Loucy (cell line): ENCODE results near the gene PI4KA.

Source experiments
- H2AFZ ChIP-seq: fragments of 200-600 bp; sonication (generic); 2 replicates; pipeline ENCODE4 v1.6.0; 2016; ENCODE audit warnings: antibody characterized with exemption, mild to moderate bottlenecking, low read length, moderate library complexity
- H3F3A ChIP-seq: fragments of 200-600 bp; 2 replicates; pipeline ENCODE4 v1.6.0; 2016; ENCODE audit warnings: antibody characterized with exemption, low read depth, mild to moderate bottlenecking
- H3K27me3 ChIP-seq: fragments of 200-600 bp; sonication (generic); 2 replicates; pipeline ENCODE4 v1.6.1; 2014; ENCODE audit warnings: low read length, mild to moderate bottlenecking; ENCODE audit not compliant: insufficient read depth, poor library complexity, severe bottlenecking
- H3K36me3 ChIP-seq: fragments of 200-600 bp; sonication (generic); 2 replicates; pipeline ENCODE4 v1.6.1; 2016; ENCODE audit warnings: low read length; ENCODE audit not compliant: insufficient read depth
- H3K4me1 ChIP-seq: fragments of 200-600 bp; sonication (generic); 2 replicates; pipeline ENCODE4 v1.5.1; 2014; ENCODE audit warnings: low read length, mild to moderate bottlenecking; ENCODE audit not compliant: insufficient read depth, poor library complexity, severe bottlenecking
- H3K4me2 ChIP-seq: fragments of 200-600 bp; sonication (generic); 2 replicates; pipeline ENCODE4 v1.6.0; 2014; ENCODE audit warnings: antibody characterized with exemption, low read length, low read depth, mild to moderate bottlenecking; ENCODE audit not compliant: poor library complexity, severe bottlenecking
- H3K4me3 ChIP-seq: fragments of 200-600 bp; sonication (generic); 2 replicates; pipeline ENCODE4 v1.5.1; 2014; ENCODE audit warnings: low read length, mild to moderate bottlenecking, mixed read lengths; ENCODE audit not compliant: poor library complexity, severe bottlenecking
- H3K79me2 ChIP-seq: fragments of 200-600 bp; sonication (generic); 2 replicates; pipeline ENCODE4 v1.6.1; 2014; ENCODE audit warnings: low read length; ENCODE audit not compliant: insufficient read depth
- H3K9ac ChIP-seq: fragments of 200-600 bp; sonication (generic); 2 replicates; pipeline ENCODE4 v1.6.0; 2014; ENCODE audit warnings: mild to moderate bottlenecking, low read depth, low read length, moderate library complexity; ENCODE audit not compliant: poor library complexity, severe bottlenecking
- H3K9me2 ChIP-seq: fragments of 200-600 bp; sonication (generic); replicated peaks from 2 replicates; pipeline ENCODE4 v1.6.1; 2016; ENCODE audit warnings: low read depth, low read length, mixed read lengths
- H3K9me3 ChIP-seq: fragments of 200-600 bp; sonication (generic); 2 replicates; pipeline ENCODE4 v1.6.1; 2014; ENCODE audit warnings: mild to moderate bottlenecking, antibody characterized with exemption, low read length, low read depth; ENCODE audit not compliant: insufficient read depth
- H4K20me1 ChIP-seq: fragments of 200-600 bp; sonication (generic); 2 replicates; pipeline ENCODE4 v1.6.0; 2014; ENCODE audit warnings: antibody characterized with exemption, low read length, mild to moderate bottlenecking; ENCODE audit not compliant: insufficient read depth, poor library complexity, severe bottlenecking
- CTCF ChIP-seq: fragments of 200-600 bp; sonication (generic); conservative IDR thresholded peaks from 2 replicates; pipeline ENCODE4 v1.5.1; 2014; ENCODE audit warnings: mild to moderate bottlenecking, antibody characterized with exemption, low read length
- EZH2phosphoT487 ChIP-seq: fragments of 200-600 bp; IDR thresholded peaks from 2 replicates; pipeline ENCODE4 v1.6.1; 2018; ENCODE audit warnings: antibody characterized with exemption, mild to moderate bottlenecking, moderate library complexity, borderline replicate concordance

Gene PI4KA

GRCh38 chr22:20747223-20747622 lies 111.4 kb downstream of the PI4KA start:
- H3F3A ChIP-seq: no peaks in the 10 kb centered on the region
- no peak overlapping the region for H3K4me3 ChIP-seq
- peaks cover 64% of the 10 kb centered on the region; the same call in 1 of the 2 replicates for H3K36me3 ChIP-seq
- no peaks in the 10 kb centered on the region for H3K27me3 ChIP-seq
- no peaks in the 10 kb centered on the region for H3K79me2 ChIP-seq
- H3K4me2 ChIP-seq: no peak overlapping the region
- H3K9me2 ChIP-seq: no peaks in the 10 kb centered on the region
- no peak overlapping the region for H3K9ac ChIP-seq
- H3K9me3 ChIP-seq: no peaks in the 10 kb centered on the region
- H3K4me1 ChIP-seq: no peaks in the 10 kb centered on the region
- H4K20me1 ChIP-seq: no peaks in the 10 kb centered on the region
- no peak overlapping the region for H2AFZ ChIP-seq
- no peak for TF ChIP-seq EZH2phosphoT487
- no peak for TF ChIP-seq CTCF

GRCh38 chr22:20746431-20747189 lies 112.0 kb downstream of the PI4KA start:
- Histone ChIP-seq H3K4me1 (no peaks in the 10 kb centered on the region), H2AFZ (no peak overlapping the region), H3K9ac (no peak overlapping the region), H3K9me3 (no peaks in the 10 kb centered on the region), H3K27me3 (no peaks in the 10 kb centered on the region), H3K4me3 (no peak overlapping the region), H4K20me1 (no peaks in the 10 kb centered on the region), H3K4me2 (no peak overlapping the region), H3K36me3 (peaks cover 62% of the 10 kb centered on the region; the same call in 1 of the 2 replicates), H3K79me2 (no peaks in the 10 kb centered on the region), H3K9me2 (no peaks in the 10 kb centered on the region), H3F3A (no peaks in the 10 kb centered on the region)
- TF ChIP-seq EZH2phosphoT487: no peak
- no peak for TF ChIP-seq CTCF

GRCh38 chr22:20745119-20745518 lies 113.5 kb downstream of the PI4KA start:
- Histone ChIP-seq H3F3A (no peaks in the 10 kb centered on the region), H3K79me2 (no peaks in the 10 kb centered on the region), H2AFZ (no peak overlapping the region), H3K4me3 (no peak overlapping the region), H3K27me3 (no peaks in the 10 kb centered on the region), H4K20me1 (no peaks in the 10 kb centered on the region), H3K36me3 (peaks cover 62% of the 10 kb centered on the region; the same call in 1 of the 2 replicates), H3K9me3 (no peaks in the 10 kb centered on the region), H3K9ac (no peak overlapping the region), H3K9me2 (no peaks in the 10 kb centered on the region), H3K4me1 (no peaks in the 10 kb centered on the region), H3K4me2 (no peak overlapping the region)
- TF ChIP-seq CTCF (no peak), EZH2phosphoT487 (no peak)
